ENCODE results near the gene KANK2. TPM values are rescaled to one million over a fixed set of nuclear protein-coding genes. Genes with fewer than 3 reads are reported as not detected.
"Not testable (repeated sequence)": the region's sequence is repeated elsewhere in the genome, so short reads cannot be mapped to it uniquely, and the experiment has no call there.

The KANK2 gene
- total RNA-seq, 4 donors from 2014 or later, result 28.7 to 117 (median 77.7) TPM

DNA sequence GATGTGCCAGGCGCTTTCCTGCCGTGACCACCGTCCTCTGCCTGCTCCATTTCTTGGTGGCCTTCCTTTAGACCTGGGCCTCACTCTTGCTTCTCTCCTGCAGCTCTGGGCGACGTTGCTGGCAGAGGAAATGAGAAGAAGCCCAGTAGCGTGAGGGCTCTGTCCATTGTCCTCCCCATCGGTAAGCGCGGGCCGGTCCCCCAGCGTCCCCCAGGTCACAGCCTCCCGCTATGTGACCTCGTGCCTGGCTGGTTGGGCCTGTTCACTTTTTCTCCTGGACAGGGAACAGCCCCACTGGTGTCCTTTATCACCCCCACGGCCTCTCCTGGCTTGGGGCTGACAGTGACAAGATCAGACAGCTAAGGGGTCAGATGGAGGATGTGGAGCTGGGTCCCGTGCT, 69.4 kb downstream of the KANK2 start:
- TF ChIP-seq, protein P1, sequence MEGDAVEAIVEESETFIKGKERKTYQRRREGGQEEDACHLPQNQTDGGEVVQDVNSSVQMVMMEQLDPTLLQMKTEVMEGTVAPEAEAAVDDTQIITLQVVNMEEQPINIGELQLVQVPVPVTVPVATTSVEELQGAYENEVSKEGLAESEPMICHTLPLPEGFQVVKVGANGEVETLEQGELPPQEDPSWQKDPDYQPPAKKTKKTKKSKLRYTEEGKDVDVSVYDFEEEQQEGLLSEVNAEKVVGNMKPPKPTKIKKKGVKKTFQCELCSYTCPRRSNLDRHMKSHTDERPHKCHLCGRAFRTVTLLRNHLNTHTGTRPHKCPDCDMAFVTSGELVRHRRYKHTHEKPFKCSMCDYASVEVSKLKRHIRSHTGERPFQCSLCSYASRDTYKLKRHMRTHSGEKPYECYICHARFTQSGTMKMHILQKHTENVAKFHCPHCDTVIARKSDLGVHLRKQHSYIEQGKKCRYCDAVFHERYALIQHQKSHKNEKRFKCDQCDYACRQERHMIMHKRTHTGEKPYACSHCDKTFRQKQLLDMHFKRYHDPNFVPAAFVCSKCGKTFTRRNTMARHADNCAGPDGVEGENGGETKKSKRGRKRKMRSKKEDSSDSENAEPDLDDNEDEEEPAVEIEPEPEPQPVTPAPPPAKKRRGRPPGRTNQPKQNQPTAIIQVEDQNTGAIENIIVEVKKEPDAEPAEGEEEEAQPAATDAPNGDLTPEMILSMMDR (IDR thresholded peaks at IDR 0.05), result no peak
- no peak for TF ChIP-seq POLR2A (IDR thresholded peaks at IDR 0.05)
- intact Hi-C loops (cut with DNase I; ENCODE audit: low total_unique reads), result loop anchor here (5.0 to 10.0 kb wide), 2 partner anchors 77 to 91 kb away; no protein-coding TSS in a partner anchor
- WGBS, 2 donors, result 87 to 89% methylated on average over 15 of the region's 15 CpGs
- H3K4me3 ChIP-seq (ENCODE audit: low read depth, poor library complexity, severe bottlenecking), result no peak overlapping the region
- DNase-seq (ENCODE audit: low spot score in 2 of 2), result no peak

DNA sequence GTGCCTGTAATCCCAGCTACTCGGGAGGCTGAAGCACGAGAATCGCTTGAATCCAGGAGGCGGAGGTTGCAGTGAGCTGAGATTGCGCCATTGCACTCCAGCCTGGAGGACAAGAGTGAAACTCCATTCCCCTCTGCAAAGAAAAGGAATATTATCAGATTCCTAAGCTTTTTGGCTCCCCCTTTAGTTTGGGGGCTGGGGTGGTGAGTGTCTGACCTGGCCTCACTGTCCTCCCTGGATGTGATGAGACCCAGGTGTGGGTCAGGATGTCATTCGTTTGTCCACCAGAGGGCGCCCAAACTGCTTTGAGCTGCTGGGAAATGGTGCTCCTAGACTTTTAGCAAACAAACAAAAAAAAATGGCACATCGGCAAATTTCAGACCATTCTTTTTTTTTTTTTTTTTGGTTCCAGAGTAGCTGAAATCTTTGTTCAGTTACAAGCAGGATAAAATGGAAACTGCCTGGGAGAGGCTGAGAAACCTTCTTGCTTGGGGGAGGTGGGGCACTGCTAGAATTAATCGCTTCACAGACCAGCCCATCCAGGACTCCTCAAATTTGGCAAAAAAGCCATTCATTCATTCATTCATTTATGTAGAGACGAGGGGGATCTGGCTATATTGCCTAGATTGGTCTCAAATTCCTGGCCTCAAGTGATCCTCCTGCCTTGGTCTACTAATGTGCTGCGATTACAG, 71.2 kb downstream of the KANK2 start:
- intact Hi-C loops (cut with DNase I; ENCODE audit: low total_unique reads), result loop anchor here (5.0 to 10.0 kb wide), 2 partner anchors 79 to 89 kb away; no protein-coding TSS in a partner anchor
- H3K4me3 ChIP-seq (ENCODE audit: low read depth, poor library complexity, severe bottlenecking), result no peak overlapping the region
- DNase-seq (ENCODE audit: low spot score in 2 of 2), result peak; percentile 73 to 96
- 60% methylated on average over 11 of the region's 11 CpGs for WGBS, 2 donors
- TF ChIP-seq, protein P1 (IDR thresholded peaks at IDR 0.05), result peak in 1 of 3 donors; percentile 46
- TF ChIP-seq POLR2A (IDR thresholded peaks at IDR 0.05), result no peak

DNA sequence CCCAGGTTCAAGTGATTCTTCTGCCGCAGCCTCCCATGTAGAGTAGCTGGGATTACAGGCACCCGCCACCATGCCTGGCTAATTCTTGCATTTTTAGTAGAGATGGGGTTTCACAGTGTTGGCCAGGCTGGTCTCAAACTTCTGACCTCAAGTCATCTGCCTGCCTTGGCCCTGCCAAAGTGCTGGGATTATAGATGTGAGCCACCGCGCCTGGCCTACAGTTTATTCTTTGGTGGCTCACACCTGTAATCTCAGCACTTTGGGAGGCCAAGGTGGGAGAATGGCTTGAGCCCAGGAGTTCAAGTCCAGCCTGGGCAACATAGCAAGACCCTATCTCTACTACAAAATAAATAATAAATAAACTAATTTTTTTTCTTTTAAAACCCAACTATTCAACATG, 73.2 kb downstream of the KANK2 start:
- not testable (repeated sequence) for DNase-seq (ENCODE audit: low spot score in 2 of 2); H3K4me3 ChIP-seq (ENCODE audit: low read depth, poor library complexity, severe bottlenecking)
- 94 to 99% methylated on average over 4 of the region's 4 CpGs for WGBS, 2 donors
- intact Hi-C loops (cut with DNase I; ENCODE audit: low total_unique reads), result loop anchor here (10.0 kb wide), 1 partner anchor 81 kb away; no protein-coding TSS in a partner anchor

DNA sequence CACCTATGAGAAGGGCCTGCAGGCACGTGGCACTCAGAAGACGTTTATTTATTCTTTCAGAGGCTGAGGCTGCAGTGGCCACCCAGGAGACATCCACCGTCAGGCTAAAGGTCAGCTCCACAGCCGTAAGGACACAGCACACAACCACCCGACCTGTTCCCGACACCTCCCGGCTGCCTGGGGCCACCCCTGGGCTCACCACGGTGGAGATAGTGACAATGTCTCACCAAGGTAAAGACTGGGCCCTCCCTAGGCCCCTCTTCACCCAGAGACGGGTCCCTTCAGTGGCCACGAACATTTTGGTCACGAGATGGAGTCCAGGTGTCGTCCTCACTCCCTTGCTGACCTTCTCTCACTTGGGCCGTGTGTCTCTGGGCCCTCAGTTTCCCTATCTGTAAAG, 74.2 kb downstream of the KANK2 start:
- DNase-seq (ENCODE audit: low spot score in 2 of 2), result no peak

DNA sequence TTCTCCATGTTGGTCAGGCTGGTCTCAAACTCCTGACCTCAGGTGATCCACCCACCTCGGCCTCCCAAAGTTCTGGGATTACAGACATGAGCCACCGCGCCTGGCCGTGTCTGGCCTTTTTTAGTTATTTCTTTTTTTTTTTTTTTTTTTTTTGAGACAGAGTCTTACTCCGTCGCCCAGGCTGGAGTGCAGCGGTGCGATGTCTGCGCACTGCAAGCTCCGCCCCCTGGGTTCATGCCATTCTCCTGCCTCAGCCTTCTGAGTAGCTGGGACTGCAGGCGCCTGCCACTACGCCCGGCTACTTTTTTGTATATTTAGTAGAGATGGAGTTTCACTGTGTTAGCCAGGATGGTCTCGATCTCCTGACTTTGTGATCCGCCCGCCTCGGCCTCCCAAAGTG, 75.4 kb downstream of the KANK2 start:
- not testable (repeated sequence) for DNase-seq (ENCODE audit: low spot score in 2 of 2); H3K4me3 ChIP-seq (ENCODE audit: low read depth, poor library complexity, severe bottlenecking)
- WGBS, 2 donors, result 94 to 98% methylated on average over 17 of the region's 17 CpGs
- intact Hi-C loops (cut with DNase I; ENCODE audit: low total_unique reads), result loop anchor here (10.0 kb wide), 1 partner anchor 83 kb away; no protein-coding TSS in a partner anchor

More for the DNA sequence above, 74.2 kb downstream of the KANK2 start:
- TF ChIP-seq, protein P1 (IDR thresholded peaks at IDR 0.05), result no peak
- TF ChIP-seq POLR2A (IDR thresholded peaks at IDR 0.05), result no peak
- no peak overlapping the region for H3K4me3 ChIP-seq (ENCODE audit: low read depth, poor library complexity, severe bottlenecking)
- intact Hi-C loops (cut with DNase I; ENCODE audit: low total_unique reads), result loop anchor here (10.0 kb wide), 1 partner anchor 82 kb away; no protein-coding TSS in a partner anchor
- 88 to 92% methylated on average over 13 of the region's 13 CpGs for WGBS, 2 donors

DNA sequence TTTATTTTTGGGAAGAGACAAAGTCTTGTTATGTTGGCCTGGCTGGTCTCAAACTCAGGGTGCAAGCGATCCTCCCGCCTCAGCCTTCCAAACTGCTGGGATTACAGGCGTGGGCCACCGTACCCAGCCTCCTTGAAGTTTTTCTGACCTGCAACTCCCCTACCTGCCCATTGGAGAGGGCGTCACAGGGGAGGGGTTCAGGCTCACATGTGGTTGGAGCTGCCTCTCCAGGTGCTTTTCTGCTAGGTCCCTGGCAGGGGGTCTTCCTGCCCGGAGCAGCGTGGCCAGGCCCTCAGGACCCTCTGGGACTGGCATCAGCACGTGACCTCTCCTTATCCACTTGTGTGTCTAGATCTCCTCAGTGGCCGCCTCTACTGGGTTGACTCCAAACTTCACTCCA, 80.8 kb downstream of the KANK2 start:
- no peak for DNase-seq (ENCODE audit: low spot score in 2 of 2)
- WGBS, 2 donors, result 94 to 98% methylated on average over 9 of the region's 9 CpGs
- no peak for TF ChIP-seq POLR2A (IDR thresholded peaks at IDR 0.05)
- TF ChIP-seq, protein P1 (IDR thresholded peaks at IDR 0.05), result no peak
- intact Hi-C loops (cut with DNase I; ENCODE audit: low total_unique reads), result no loop called here
- H3K4me3 ChIP-seq (ENCODE audit: low read depth, poor library complexity, severe bottlenecking), result no peak overlapping the region

All from lower leg skin (tissue), 4 donors.